ENCODE results near the gene USP51. TPM values are rescaled to one million over a fixed set of nuclear protein-coding genes. Genes with fewer than 3 reads are reported as not detected.
"Not testable (repeated sequence)": the region's sequence is repeated elsewhere in the genome, so short reads cannot be mapped to it uniquely, and the experiment has no call there.

Gene USP51
- polyA plus RNA-seq (ENCODE audit: insufficient read length in 3 of 3), result 10 to 100 TPM; 11.5 to 13.7 (median 12.7) TPM
- long read RNA-seq, donor 1, result 0 reads
- long read RNA-seq, donor 2, full-length matches to known transcripts, result 2 of 2 reads
- long read RNA-seq, donor 2, partial matches to known transcripts, result 0 of 2 reads
- long read RNA-seq, donor 2, other reads (novel, unspliced or antisense), result 0 of 2 reads
- long read RNA-seq, donor 3, result 0 reads
- long read RNA-seq, donor 4, full-length matches to known transcripts, result 1 of 1 reads
- long read RNA-seq, donor 4, partial matches to known transcripts, result 0 of 1 reads
- long read RNA-seq, donor 4, other reads (novel, unspliced or antisense), result 0 of 1 reads
- long read RNA-seq, donor 5, full-length matches to known transcripts, result 1 of 1 reads
- long read RNA-seq, donor 5, partial matches to known transcripts, result 0 of 1 reads
- long read RNA-seq, donor 5, other reads (novel, unspliced or antisense), result 0 of 1 reads
- long read RNA-seq, donor 6, full-length matches to known transcripts, result 1 of 1 reads
- long read RNA-seq, donor 6, partial matches to known transcripts, result 0 of 1 reads
- long read RNA-seq, donor 6, other reads (novel, unspliced or antisense), result 0 of 1 reads
- long read RNA-seq, donor 7, full-length matches to known transcripts, result 1 of 1 reads
- long read RNA-seq, donor 7, partial matches to known transcripts, result 0 of 1 reads
- long read RNA-seq, donor 7, other reads (novel, unspliced or antisense), result 0 of 1 reads
- long read RNA-seq, donor 8, result 0 reads
- long read RNA-seq, donor 9, result 0 reads
- long read RNA-seq, donor 10, result 0 reads
- long read RNA-seq, donor 11, full-length matches to known transcripts, result 1 of 1 reads
- long read RNA-seq, donor 11, partial matches to known transcripts, result 0 of 1 reads
- long read RNA-seq, donor 11, other reads (novel, unspliced or antisense), result 0 of 1 reads
- long read RNA-seq, donor 12, result 0 reads
- long read RNA-seq, donor 13, result 0 reads
- long read RNA-seq, donor 14, full-length matches to known transcripts, result 1 of 1 reads
- long read RNA-seq, donor 14, partial matches to known transcripts, result 0 of 1 reads
- long read RNA-seq, donor 14, other reads (novel, unspliced or antisense), result 0 of 1 reads
- long read RNA-seq, donor 15, result 0 reads
- long read RNA-seq, donor 16, result 0 reads

DNA sequence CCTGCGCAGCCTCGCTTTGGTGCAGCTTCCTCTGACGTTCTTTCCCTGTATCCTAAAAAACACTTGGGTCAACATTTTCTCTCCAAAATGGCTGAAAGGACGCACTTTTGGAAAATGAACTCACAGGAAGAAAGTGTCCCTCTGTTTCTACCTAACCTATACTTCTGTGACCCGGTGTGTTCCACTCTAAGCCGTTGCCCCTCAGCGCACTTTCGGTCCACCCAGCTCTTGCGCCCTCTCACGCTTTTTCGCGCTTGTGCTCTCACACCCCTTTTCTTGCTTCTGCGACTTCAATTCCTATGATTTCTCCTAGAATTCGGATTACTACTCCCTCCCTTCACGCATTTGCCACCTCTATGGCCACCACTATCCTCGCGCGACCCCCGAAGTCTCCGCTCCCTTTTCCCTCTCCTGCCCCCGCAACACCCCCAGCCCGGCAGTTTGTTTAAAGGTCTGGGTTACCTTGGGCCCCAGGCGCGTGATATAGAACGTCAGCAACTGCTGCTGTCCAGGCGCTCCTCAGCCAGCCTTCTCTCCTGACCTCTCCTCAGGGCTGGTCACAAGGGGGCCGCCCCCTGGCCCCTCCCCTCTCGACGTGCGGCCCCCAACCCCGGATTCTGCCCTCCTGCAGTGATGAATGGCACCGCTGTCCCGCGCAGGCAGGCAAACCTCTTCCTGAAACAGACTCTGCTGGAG, at the start of gene USP51:
TSS of gene USP51 (minus strand) at position 535 of the 696 bp plus-strand sequence. CDS start 909 bp downstream, outside the sequence.
- DNase-seq, result peak; percentile 64

DNA sequence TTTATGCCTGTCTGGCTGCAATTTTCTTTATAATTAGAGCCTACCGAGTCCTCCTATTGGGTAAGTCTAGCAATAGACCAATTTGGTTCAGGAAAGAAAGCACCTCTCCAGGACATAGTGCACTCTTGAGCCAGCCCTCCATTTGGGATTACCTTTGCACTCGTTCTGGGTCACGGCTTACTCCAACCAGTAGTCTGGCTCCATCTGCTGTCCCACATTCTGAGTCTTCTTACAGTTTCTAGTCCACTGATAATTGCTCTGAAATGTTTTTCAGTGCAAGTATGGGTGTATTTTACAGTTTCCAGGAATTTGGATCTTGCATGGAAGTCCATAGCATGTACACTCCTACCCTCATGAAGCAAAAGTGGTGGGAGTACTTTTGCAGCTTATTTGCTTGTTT, 34.8 kb upstream of the USP51 start:
- DNase-seq, result no peak

DNA sequence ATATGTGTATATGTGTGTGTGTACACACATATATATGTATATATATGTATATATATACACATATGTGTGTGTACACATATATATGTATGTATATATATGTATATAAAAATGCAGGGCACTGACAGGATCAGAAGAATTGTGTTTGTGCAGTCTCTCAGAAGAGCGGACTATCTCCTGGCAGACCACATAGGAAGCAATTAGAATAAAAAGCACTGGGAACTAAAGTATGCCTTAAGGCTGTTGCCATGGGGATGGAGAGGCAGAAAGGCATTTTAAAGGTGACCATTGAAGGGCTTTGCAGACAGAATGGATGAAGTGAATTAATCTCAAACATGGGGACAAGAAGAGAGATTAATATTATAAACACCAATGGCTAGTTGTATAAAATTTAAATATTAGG, 33.7 kb upstream of the USP51 start:
- DNase-seq, result no peak

DNA sequence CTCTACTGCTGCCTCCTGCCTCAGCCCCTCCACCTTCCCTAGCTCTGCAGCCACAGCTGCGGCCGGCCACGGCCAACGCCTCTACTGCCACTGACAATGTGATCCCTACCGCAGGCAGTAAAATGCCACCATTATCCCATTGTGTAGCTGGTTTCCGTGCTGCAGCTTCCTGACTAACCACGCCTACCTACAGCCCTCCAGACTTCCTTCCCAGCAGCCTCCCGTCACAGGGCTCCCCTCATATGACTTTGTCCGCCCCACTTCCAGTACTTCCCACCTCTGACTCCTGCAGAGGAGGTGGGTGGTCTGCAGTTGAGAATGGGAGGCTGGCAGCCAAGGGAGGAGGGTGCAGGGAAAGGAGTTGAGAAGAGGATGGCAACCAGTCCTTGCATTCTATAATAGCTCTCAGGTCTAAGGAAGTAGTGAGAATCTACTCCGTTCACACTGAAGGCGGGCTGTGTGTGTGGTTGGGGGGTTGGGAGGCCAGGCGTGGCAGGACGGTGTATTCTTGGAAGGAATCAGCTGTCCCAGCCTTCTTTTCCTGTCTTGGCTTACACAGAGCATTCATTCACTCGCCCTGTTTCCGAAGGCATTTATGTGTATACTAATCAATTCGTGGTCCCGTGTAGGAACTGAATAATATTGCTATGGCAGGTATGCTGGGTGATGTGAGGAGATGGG, 33.1 kb upstream of the USP51 start:
- no peak for DNase-seq

DNA sequence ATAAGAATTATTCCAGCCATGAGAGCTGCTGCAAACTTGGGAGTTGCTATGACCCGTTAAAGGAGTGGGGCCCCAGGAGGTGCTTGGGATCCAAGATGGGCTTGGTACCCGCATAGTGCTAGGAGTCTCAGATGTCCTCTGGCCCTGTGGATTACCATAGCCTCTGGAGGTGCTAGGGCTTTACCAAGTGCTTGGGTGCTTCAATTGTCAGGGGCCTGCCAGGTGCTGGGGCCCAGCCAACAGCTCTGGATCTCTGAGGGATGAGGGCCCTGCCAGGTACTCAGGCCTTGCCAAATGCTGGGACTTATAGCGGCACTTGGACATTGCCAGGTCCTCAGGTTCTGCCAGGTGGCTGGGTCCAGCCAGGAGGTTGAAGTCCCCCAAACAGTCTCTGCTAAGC, 32.0 kb upstream of the USP51 start:
- no peak for DNase-seq

DNA sequence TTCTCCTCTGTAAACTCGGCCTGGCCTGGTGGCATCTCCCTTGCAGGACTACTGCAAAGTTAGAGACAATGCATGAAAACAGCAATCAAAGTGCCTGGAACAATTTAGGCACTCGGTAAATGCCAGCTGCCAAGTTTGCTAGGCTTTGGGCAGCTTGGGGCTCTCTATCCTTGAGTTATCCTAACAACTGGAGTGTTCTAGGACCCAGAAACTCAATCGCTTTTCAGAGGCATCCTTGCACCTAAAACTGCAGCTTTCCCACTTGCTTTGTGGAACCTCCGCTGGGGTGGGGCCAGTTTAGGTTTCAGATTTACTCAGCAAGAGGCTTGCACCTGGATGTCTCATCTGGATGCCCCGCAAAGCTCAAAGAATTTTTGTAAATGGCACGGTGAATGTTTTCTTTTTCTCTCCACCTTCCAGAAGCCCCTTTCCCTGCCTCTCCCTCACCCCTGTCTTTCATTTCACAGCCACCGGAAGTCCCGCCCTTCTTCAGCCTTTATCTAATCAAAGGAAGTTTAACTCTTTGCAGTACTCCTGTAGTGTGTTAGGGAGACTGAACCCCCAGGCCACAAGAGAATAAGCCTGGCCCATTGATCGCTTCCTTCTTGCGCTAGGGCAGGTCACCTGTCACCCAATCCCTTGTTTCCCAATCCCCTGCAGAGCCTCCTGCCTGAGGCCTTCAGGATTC, 27.3 kb upstream of the USP51 start:
- not testable (repeated sequence) for DNase-seq

DNA sequence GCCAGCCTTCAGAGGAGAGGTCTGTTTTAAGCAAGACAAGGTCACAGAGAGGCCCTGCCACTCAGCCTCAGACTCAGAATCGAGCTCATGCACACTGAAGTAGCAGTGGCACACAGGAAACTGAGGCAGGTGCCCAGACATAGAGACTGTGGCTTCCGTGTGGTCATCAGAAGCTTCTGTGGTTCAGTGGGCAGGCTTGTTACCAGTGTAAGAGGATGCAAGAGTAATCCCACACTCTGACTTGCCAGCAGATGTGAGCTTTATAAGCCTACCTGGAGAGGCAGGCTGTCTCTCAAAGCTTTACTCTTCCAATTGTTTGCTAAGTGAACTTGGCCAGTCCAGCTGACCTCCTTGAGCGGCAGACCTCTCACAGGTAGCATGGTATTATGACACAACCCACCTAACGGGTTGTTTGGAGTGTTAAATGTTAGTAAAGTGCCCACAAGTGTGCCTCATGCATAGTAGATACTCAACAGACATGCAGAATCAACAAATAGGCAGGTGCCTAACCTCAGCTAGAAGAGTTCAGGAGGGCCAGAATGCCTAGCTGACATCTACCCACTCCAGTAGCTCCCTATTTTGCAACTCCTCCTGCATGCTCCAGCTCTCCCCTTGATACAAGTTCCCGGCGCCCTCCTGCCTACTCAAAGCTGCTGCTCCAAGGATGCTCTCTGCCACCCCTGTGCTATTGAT, 23.5 kb upstream of the USP51 start:
- not testable (repeated sequence) for DNase-seq

DNA sequence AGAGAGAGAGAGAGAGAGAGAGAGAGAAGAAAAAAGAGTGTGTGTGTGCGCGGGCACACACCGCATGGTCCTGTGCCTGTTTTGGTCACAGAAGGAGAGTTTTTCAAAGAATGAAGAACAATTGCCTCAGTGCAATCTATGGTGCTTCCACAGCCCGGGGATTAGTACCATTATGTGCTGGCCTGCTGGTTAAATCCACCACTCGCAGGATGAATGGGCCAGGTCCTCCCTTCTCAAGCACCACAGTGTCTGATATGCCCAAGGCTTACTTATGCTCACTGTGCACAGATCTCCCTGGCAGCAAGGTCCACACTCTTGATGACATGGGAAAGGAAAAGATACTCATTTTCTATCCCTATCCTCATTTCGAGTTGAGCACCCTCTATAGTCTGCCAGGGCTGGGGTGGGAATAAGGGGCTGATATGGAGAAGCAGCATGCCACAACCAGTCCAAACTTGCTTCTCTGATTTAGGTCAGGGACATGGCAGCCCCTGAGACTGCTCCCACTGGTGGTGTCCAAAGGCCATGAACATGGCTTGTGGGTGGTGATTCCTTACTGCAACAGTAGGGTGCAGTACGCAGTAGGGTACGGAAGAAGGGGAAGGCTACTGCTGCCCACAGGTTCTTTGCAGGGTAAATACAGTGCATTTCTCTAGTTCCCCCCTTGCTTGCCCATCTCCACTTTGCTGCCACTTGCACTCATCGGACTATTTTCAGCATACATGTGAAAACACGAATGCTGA, 18.9 kb upstream of the USP51 start:
- DNase-seq, result not testable (repeated sequence)

DNA sequence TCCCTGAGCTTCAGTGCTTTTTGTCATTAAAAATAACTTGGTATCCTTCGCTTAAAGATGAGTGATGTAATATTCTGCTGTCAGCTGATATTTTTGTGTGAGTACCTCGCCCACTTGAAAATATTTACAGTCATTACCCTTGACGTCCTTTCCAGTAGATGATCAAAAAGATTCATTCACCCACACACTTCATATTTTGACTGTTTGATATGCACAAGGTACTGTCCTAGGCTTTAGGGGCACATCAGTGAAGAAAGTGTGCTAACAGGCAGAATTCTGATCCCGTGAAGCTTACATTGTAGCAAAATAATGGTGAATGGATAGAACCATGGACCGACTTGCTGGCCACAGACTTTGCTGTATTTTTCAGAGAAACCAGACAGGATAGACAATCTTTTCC, 18.1 kb upstream of the USP51 start:
- not testable (repeated sequence) for DNase-seq

DNA sequence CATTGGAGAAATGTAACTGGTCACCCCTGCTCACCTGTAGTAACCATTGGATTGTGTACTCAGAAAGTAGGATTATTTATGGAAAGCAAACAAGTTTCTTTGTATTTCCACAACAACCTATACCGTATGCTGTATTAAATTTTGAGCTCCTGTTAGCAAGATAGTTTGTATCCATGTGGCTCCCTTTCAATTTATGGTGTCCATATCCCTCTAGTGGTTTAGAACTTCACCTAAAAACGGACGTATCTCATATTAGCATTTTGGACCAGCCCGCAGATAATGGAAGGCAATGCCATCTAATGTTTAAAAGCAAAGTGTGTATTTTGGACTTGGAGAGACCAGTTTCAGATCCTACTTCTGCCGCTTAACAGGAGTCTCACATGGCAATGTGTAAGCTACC, 17.4 kb upstream of the USP51 start:
- not testable (repeated sequence) for DNase-seq

DNA sequence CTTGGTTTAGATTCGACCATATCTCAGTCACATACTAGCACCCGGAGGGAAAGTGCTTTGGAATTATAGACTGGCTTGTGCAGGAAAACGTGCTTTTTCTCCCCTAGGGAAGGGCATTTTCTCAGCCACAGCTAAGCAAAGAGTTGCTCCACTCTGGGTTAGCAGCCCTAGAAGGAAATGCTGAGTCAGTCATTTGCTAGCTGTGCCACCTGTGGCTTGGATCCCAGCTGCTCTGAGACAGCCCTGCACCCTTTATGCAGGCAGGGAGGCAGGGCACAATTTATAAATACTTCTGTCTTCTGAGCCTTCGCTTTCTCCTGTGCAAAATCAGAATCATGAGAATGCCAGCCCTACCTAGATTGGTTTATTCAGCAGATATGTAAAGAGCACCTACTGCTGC, 1.3 kb upstream of the USP51 start:
- DNase-seq, result no peak

DNA sequence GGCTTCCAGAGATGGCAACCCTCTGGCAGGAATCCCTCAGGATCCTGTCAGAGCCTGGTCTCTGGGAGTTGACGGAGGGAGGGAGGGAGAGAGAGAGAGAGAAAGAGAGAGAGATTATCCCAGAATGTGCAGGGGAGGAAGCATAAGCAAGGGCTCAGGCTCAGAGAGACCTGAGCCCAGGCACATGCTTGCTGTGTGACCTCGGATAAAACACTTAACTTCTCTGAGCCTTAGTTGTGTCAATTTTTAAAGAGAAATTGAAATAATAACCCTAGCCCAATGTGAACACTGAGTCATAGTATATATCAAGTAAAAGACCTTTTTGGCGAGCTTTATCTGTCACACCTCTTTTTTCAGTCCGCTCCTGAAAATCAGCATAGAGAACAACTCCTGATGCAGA, 473 bp upstream of the USP51 start:
- peak; percentile 4 for DNase-seq

DNA sequence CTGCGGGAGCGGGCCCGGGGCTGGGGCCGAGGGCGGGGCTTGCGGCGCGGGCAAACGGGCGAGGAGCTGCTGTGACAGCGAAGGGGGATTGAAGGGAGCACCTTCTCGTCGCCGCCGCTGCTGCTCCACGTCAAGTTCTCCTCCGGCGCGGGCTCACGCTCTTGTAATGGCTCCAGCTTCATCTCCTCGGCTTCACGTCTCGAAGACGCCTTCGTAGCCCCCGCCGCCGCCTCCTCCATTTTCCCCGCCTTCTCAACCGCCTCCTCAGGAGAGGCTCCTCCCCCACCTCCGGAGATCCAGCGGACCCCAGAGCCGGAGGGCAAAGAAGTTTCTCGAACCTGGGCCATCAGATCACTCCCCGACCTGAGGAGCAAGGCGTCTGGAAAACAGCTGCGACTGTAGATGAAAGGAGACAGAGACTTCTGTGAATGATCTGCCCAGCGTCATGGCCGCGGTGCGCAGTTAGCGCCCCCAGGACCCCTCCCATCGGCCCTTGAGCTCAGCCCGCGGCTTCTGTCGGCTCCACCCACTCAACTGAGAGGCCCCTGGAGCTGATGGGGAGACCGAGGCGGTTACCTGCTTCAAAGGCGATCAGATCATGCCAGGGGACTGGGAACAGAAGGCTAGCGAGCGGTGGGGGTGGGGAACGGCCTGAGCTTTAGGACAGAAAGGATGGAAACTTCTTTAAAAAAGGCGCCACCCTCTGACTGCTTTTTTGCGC, 895 bp downstream of the USP51 start:
- peak; percentile 45 for DNase-seq

DNA sequence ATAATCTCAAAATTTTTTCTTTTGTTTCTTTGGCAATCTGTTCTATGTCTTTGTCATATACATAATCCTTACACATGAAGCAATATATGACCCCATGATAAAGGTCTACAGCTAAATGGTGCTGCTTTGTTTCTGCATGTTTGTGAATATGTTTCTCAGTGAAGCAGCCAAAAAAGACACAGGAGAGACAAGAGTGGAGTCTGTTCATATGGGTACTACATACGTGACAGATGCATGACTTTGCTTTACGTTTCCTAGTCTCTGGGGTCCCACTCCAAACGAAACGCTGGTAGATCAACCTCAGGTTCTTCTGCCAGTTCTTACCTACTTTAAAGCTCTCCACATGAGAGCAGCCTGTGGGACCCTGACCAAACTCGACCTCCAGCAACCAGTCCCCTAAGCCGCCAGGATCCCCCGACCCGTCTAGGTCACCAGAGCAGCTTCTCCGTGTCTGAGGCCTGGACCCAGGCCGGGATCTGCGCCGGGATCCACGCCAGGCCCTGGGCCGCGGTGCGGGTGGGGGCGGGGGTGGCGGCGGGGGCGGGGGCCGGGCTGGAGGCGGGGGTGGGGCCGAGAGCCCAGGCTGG, 1.5 kb downstream of the USP51 start:
- DNase-seq, result peak; percentile 30

DNA sequence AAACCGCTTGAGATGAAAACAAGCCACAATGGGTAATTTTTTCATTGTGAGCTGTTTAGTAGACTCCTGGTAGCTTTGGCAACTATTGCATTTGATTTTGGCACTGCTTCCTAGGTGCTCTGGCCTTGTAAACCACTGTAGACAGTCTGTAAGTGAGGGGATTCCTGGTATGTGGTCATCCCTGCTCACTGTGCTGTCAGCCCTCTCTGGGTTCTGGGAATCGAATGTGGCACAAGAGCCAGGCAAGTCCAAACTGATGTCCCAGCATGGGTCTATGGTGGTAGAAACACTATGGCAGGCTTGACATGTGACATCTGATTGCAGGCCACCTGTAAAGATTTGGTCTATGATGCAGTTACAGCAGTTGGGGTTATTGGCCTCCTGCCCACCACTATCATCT, 2.5 kb downstream of the USP51 start:
- DNase-seq, result no peak

DNA sequence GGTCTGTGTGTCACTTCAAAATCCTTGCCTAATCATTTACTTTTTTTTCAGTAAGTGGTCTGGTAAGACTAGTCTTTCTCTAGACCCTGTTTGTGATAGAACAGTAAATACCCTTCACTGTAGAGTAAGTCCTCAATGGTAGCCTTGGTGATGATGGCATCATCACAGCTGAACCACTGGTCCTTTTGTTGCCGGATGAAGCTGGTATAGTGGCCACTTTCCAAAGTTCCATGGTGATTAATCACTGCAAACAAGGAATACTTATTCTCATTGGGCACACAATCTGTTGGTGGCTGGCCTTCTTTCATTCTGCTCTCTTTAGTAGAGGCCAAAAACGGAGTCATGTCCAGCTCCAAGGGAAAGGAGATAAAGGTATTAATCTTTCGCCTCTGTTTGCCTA, 2.9 kb downstream of the USP51 start:
- DNase-seq, result no peak

DNA sequence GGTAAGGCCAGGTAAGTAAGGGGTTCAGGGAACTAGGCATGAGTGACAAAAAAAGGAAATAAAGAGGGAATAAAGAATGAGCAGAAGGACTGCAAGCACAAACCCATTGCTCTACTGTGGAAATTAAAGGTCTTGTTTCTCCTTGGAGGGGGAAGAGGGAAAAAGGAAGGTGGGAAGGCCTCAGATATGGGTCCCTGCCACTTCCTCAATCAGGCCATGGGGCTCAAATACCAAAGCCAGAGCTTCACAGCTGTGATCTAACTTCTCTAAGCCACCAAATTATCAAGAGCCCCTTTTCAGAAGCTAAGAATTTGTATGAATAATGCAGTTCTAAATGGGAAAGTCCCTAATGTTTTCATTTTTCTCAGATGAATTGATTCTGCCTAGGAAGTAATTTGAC, 4.7 kb downstream of the USP51 start:
- no peak for DNase-seq
